RWPE1 (cell line): ENCODE data around the gene CIB2.

Experiments
- CTCF ChIA-PET: fragments of 350-600 bp; sonication (Branson Sonifier 250); formaldehyde crosslinking; extraction: SDS; loops from one replicate; lab custom pipeline; 2021; lab: Yijun Ruan, JAX
- POLR2A ChIA-PET: fragments of 400-600 bp; formaldehyde crosslinking; extraction: SDS; loops from one replicate; lab custom pipeline; 2020; ENCODE audit warnings: antibody characterized with exemption; ENCODE audit not compliant: low non-redundant PET; lab: Yijun Ruan, JAX
- DNase-seq: peaks from one replicate; pipeline ENCODE4 v3.0.0; 2012; ENCODE audit warnings: low spot score
- H3K27ac ChIP-seq: fragments of 450-650 bp; 2 replicates; pipeline ENCODE4 v1.5.1; 2017
- TF ChIP-seq, protein P1 (sequence below): fragments of 450-650 bp; conservative IDR thresholded peaks from 2 replicates; pipeline ENCODE4 v1.5.1; 2017; ENCODE audit warnings: low read depth, mild to moderate bottlenecking

The CIB2 gene

DNA sequence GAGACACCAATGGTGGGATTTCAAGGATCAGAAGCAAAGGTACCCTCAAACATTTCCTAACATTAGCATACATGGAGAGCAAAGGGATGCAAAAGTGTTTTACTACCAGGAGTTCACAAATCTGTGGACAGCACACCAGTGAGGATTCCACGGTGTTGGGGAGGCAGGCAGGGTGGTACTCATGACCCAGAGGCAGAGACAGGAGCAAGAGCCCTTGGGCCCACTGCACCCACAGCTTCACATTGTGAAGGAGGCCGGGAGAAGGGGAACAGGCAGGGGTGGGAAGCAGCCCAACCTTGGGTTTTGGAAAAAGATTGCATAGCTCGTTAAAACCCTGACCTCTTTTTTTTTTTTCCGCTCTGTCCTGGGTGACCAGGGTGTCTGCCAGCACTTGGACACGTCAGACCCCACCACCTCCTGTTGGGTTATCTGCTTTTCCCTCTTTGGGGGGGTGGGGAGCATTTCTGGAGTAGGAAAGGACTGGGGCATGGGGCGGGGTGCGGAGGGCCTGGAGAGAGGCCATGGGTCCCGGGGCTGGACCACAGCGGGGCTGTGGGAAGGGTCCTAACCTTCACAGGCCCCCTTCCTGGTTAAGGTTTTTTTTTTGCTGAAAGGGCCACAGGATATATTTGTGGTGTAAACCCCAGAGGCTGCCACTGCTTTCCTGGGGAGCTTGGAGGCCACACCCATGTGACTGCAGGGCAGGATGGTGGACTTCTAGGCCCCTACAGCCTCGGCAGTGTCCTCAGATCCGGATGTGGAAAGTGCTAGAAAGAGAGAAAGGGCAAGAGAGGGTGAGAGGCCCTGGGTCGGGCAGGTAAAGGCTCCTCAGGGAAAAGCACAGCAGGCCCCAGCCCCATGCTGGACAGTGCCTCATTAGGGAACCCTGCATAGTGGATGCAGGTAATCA, 26.4 kb downstream of the CIB2 start:
- TF ChIP-seq, protein P1, sequence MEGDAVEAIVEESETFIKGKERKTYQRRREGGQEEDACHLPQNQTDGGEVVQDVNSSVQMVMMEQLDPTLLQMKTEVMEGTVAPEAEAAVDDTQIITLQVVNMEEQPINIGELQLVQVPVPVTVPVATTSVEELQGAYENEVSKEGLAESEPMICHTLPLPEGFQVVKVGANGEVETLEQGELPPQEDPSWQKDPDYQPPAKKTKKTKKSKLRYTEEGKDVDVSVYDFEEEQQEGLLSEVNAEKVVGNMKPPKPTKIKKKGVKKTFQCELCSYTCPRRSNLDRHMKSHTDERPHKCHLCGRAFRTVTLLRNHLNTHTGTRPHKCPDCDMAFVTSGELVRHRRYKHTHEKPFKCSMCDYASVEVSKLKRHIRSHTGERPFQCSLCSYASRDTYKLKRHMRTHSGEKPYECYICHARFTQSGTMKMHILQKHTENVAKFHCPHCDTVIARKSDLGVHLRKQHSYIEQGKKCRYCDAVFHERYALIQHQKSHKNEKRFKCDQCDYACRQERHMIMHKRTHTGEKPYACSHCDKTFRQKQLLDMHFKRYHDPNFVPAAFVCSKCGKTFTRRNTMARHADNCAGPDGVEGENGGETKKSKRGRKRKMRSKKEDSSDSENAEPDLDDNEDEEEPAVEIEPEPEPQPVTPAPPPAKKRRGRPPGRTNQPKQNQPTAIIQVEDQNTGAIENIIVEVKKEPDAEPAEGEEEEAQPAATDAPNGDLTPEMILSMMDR, result no peak
- H3K27ac ChIP-seq, result no peak overlapping the region
- ChIA-PET CTCF (interaction anchor here (0.6 to 1.9 kb wide), 5 partner anchors 27 to 146 kb away, joined by 3 to 8 read pairs (median 5); partner anchors contain the start of gene TBC1D2B), POLR2A (no interaction called here)
- no peak for DNase-seq

DNA sequence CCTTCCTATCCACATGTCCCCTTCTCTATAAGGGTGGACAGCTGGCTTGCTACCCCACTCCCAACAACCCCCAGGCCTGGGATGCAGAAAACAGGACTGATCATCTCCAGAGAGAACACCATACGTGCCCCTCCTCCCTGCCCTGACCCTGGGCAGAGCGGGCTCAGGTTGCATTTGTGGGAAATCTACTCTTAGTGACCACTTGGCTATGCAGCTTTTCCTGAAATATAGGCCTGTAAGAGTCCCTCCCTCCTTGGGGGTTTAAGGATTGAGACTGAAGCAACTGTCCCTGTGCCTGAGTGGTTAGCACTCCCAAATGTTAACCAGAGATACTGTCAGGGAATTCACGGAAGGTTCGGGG, 27.1 kb downstream of the CIB2 start:
- DNase-seq, result no peak
- ChIA-PET CTCF (interaction anchor here (0.6 to 1.9 kb wide), 5 partner anchors 26 to 145 kb away, joined by 3 to 8 read pairs (median 5); partner anchors contain the start of gene TBC1D2B), POLR2A (no interaction called here)
- H3K27ac ChIP-seq, result no peak overlapping the region
- TF ChIP-seq, protein P1, result no peak

DNA sequence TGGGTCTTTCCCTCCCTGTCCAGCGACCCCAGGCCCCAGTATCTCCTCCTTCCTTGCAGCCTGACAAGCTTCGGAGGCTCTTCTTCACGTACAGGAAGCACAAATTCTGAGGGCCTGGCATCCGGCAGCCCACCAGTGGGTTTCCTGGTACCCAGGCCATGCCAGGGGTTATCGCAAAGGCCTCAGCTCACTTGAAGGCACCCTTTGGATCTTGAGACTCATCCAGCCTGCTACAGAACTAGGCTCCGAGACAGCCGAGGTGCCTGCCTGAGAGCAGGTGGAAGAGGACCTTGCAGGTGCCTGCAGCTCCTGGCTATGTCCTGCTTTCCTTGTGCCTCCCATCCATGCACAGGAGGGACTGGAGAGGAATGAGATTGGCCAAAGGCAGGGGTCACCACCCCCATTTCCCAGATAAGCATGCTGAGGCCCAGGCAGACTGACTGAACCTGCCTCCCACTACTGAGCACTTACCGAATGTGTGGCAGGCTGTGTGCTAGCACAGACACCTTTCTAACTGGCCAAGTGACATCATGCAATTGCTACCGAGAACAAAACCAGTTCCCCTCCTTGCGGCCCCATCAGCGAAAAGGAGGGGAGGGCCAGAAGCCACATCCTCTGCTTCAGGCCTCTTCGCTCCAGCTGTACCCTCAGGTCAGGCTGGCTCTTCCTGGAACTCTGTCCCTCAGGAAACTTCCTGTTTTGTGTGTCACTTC, 27.7 kb downstream of the CIB2 start:
- ChIA-PET CTCF (interaction anchor here (0.6 to 1.9 kb wide), 4 partner anchors 75 to 144 kb away, joined by 3 to 8 read pairs (median 4); no protein-coding TSS in a partner anchor), POLR2A (no interaction called here)
- TF ChIP-seq, protein P1, result no peak
- no peak overlapping the region for H3K27ac ChIP-seq
- DNase-seq, result no peak

DNA sequence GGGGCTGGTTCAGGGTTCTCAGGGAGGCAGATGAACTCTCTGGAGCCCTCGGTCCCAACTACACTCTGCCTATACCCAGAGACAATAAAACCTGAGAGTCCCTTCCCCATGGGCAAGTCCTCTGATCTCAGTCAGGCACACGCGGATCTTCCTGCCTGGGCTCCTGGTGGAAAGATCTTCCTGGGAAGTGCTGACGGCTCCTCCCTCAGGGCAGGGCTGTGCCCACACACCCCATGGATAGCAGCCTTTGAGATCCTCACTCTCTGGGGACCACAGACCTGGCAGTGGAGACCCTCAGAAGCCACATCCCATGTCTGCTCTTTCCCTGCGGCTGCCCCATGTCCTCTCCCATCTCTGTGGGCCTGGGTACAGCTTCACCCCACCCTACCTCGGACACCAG, 28.5 kb downstream of the CIB2 start:
- CTCF ChIA-PET, result no interaction called here

DNA sequence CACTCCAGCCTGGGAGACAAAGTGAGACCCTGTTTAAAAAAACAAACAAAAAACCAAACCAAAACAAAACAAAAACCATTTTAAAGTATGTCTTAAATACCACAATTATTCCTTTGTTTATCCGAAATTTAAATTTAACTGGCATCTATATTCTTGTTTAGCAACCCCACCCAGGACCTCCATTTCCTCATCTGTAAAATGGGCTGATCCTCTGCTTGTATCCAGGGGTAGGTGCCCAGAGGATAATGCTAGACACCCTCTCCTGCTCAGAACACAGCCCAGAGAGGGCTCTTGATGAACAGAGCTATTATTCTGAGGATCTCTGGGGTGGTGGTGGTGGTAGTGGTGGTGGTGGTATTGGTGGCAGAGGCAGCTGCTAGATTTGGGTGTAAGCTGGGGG, 29.0 kb downstream of the CIB2 start:
- no peak for DNase-seq
- no peak overlapping the region for H3K27ac ChIP-seq
- ChIA-PET POLR2A (no interaction called here), CTCF (no interaction called here)
- TF ChIP-seq, protein P1, result no peak

More for the DNA sequence above, 28.5 kb downstream of the CIB2 start:
- POLR2A ChIA-PET, result no interaction called here
- no peak overlapping the region for H3K27ac ChIP-seq
- TF ChIP-seq, protein P1, result no peak
- DNase-seq, result no peak

- ChIA-PET CTCF (interaction anchor here (0.6 to 0.8 kb wide), 3 partner anchors 12 to 91 kb away, joined by 3 to 4 read pairs (median 3); no protein-coding TSS in a partner anchor), POLR2A (no interaction called here)
- no peak overlapping the region for H3K27ac ChIP-seq
- DNase-seq, result no peak
- TF ChIP-seq, protein P1, result no peak
Measured at GRCh38 chr15:78101423-78102105, 29.7 kb downstream of the CIB2 start.
